ENCODE results near the gene LONRF2. TPM values are rescaled to one million over a fixed set of nuclear protein-coding genes. Genes with fewer than 3 reads are reported as not detected.

The LONRF2 gene
- total RNA-seq, 4 donors from 2014 or later: 2.3 to 4.8 (median 2.6) TPM

- TF ChIP-seq POLR2A (IDR thresholded peaks at IDR 0.05) (no peak), CTCF (IDR thresholded peaks at IDR 0.05) (no peak), EP300 (IDR thresholded peaks at IDR 0.05; ENCODE audit: low read depth) (no peak), POLR2AphosphoS5 (IDR thresholded peaks at IDR 0.05) (no peak)
- H3K27me3 ChIP-seq: no peaks in the 10 kb centered on the region
- H3K4me3 ChIP-seq: no peak overlapping the region
- WGBS, 2 donors (ENCODE audit: low coverage in 1 of 2): 83 to 89% methylated on average over 5 of the region's 5 CpGs
- H3K36me3 ChIP-seq: no peaks in the 10 kb centered on the region
- intact Hi-C loops (cut with DNase I; ENCODE audit: low total_unique reads) (no loop called here), in situ Hi-C loops (cut with MboI; ENCODE audit: low pct_ligation_motif_present in 1 of 4, low pct_unique_long_range_greater_than_20kb in 1 of 4, low sequenced_read_pairs in 3 of 4) (no loop called here)
- H3K4me1 ChIP-seq: no peaks in the 10 kb centered on the region
- no peak overlapping the region for H3K27ac ChIP-seq
- DNase-seq: no peak
- peaks cover 0 to 4% of the 10 kb centered on the region in 2 donors for H3K9me3 ChIP-seq
These were observed 22.8 kb downstream of the LONRF2 start for GRCh38 chr2:100299548-100299947.

- Histone ChIP-seq H3K27ac (no peak overlapping the region), H3K4me1 (no peaks in the 10 kb centered on the region), H3K4me3 (no peak overlapping the region), H3K27me3 (no peaks in the 10 kb centered on the region), H3K9me3 (no peaks in the 10 kb centered on the region), H3K36me3 (no peaks in the 10 kb centered on the region)
- no peak for DNase-seq
- in situ Hi-C loops (cut with MboI; ENCODE audit: low pct_ligation_motif_present in 1 of 4, low pct_unique_long_range_greater_than_20kb in 1 of 4, low sequenced_read_pairs in 3 of 4) (no loop called here), intact Hi-C loops (cut with DNase I; ENCODE audit: low total_unique reads) (no loop called here)
- WGBS, 2 donors (ENCODE audit: low coverage in 1 of 2): 93 to 100% methylated on average over 1 to 3 of the region's 3 CpGs
- TF ChIP-seq EP300 (IDR thresholded peaks at IDR 0.05; ENCODE audit: low read depth) (no peak), POLR2A (IDR thresholded peaks at IDR 0.05) (no peak), CTCF (IDR thresholded peaks at IDR 0.05) (no peak)
These were observed 24.8 kb downstream of the LONRF2 start for GRCh38 chr2:100297511-100297910.

DNA sequence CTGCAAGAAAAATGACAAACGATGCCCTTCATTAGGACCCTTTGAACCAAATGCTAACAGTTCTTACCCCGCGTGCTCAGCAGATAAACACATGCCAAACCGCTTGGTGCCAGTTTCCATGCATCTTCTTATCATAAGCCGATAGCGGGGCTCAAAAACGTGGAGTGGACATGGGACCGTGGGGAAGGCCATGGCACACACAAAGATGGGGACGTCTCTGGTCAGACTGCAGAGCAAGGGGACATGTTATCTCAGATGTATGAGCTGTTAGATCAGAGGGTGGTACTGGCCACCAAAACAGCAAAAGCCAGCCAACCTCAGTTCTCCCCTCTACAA lies 28.2 kb downstream of the LONRF2 start:
- no peaks in the 10 kb centered on the region for H3K9me3 ChIP-seq
- intact Hi-C loops (cut with DNase I; ENCODE audit: low total_unique reads): no loop called here
- H3K27ac ChIP-seq: no peak overlapping the region
- in situ Hi-C loops (cut with MboI; ENCODE audit: low pct_ligation_motif_present in 1 of 4, low pct_unique_long_range_greater_than_20kb in 1 of 4, low sequenced_read_pairs in 3 of 4): no loop called here
- no peaks in the 10 kb centered on the region for H3K4me1 ChIP-seq
- 89 to 100% methylated on average over 1 to 9 of the region's 9 CpGs for WGBS, 2 donors (ENCODE audit: low coverage in 1 of 2)
- no peak overlapping the region for H3K4me3 ChIP-seq
- TF ChIP-seq EP300 (IDR thresholded peaks at IDR 0.05; ENCODE audit: low read depth): no peak
- no peak for TF ChIP-seq CTCF (IDR thresholded peaks at IDR 0.05)
- no peak for TF ChIP-seq POLR2A (IDR thresholded peaks at IDR 0.05)
- TF ChIP-seq POLR2AphosphoS5 (IDR thresholded peaks at IDR 0.05): no peak
- H3K27me3 ChIP-seq: no peaks in the 10 kb centered on the region
- DNase-seq: no peak
- no peaks in the 10 kb centered on the region for H3K36me3 ChIP-seq

- Histone ChIP-seq H3K4me3 (no peak overlapping the region), H3K9me3 (no peaks in the 10 kb centered on the region), H3K4me1 (no peaks in the 10 kb centered on the region), H3K27ac (no peak overlapping the region), H3K36me3 (no peaks in the 10 kb centered on the region), H3K27me3 (no peaks in the 10 kb centered on the region)
- intact Hi-C loops (cut with DNase I; ENCODE audit: low total_unique reads) (no loop called here), in situ Hi-C loops (cut with MboI; ENCODE audit: low pct_ligation_motif_present in 1 of 4, low pct_unique_long_range_greater_than_20kb in 1 of 4, low sequenced_read_pairs in 3 of 4) (no loop called here)
- 69 to 82% methylated on average over 8 to 9 of the region's 9 CpGs for WGBS, 2 donors (ENCODE audit: low coverage in 1 of 2)
- no peak for DNase-seq
- TF ChIP-seq EP300 (IDR thresholded peaks at IDR 0.05; ENCODE audit: low read depth): no peak
- no peak for TF ChIP-seq POLR2AphosphoS5 (IDR thresholded peaks at IDR 0.05)
- no peak for TF ChIP-seq POLR2A (IDR thresholded peaks at IDR 0.05)
- no peak for TF ChIP-seq CTCF (IDR thresholded peaks at IDR 0.05)
These were observed 28.8 kb downstream of the LONRF2 start for GRCh38 chr2:100293341-100294161.

All from transverse colon (tissue), 4 donors.